ENCODE data around the gene ZNF365. TPM values are rescaled to one million over a fixed set of nuclear protein-coding genes. Genes with fewer than 3 reads are reported as not detected.

ZNF365 gene
- total RNA-seq, 1 experiment from 2014 or later = not detected

GRCh38 chr10:62335326-62335725 lies 38.8 kb upstream of the ZNF365 start:
- Histone ChIP-seq H3K4me1 (ENCODE audit: low read length) (no peaks in the 10 kb centered on the region), H3K9me2 (replicated peaks; ENCODE audit: insufficient read depth, low read length) (no peaks in the 10 kb centered on the region; the same call in 1 of the 2 replicates), H3K36me3 (ENCODE audit: insufficient read depth, low read length) (no peaks in the 10 kb centered on the region), H4K20me1 (ENCODE audit: insufficient read depth, low read depth, low read length) (no peaks in the 10 kb centered on the region), H3K9ac (ENCODE audit: low read length) (no peak overlapping the region), H3K4me2 (ENCODE audit: low read depth, low read length, poor library complexity, severe bottlenecking) (no peak overlapping the region), H3K9me3 (ENCODE audit: low read length) (no peaks in the 10 kb centered on the region), H2AFZ (ENCODE audit: low read length) (no peak overlapping the region), H3K4me3 (ENCODE audit: low read length) (no peak overlapping the region), H3K79me2 (ENCODE audit: low read length) (no peaks in the 10 kb centered on the region), H3K27ac (ENCODE audit: low read length) (no peak overlapping the region), H3K27me3 (ENCODE audit: low read length) (no peaks in the 10 kb centered on the region; the same call in 1 of the 2 replicates)
- no peak for DNase-seq

DNA sequence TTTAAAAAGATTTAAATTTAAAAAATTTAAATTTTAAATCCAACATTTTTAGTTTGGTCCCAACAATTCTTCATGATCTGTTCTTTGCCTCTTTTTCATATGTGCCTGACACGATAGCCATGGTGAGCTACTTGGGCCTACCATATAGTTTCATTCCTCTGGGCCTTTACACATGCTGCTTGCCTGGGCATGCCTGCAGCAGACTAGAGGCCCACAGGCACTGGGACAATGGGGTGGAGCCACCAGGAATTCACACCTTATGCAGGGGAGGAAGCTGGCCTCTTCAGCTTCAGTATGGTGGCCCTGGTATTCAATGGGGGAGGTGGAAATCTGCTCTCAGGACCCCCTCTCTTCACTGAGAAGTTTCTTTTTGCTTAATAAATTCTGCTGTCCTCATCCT lies 37.8 kb upstream of the ZNF365 start:
- Histone ChIP-seq H3K4me3 (ENCODE audit: low read length) (no peak overlapping the region), H3K4me2 (ENCODE audit: low read depth, low read length, poor library complexity, severe bottlenecking) (no peak overlapping the region), H3K9ac (ENCODE audit: low read length) (no peak overlapping the region), H2AFZ (ENCODE audit: low read length) (no peak overlapping the region), H4K20me1 (ENCODE audit: insufficient read depth, low read depth, low read length) (no peaks in the 10 kb centered on the region), H3K79me2 (ENCODE audit: low read length) (no peaks in the 10 kb centered on the region), H3K27me3 (ENCODE audit: low read length) (no peaks in the 10 kb centered on the region; the same call in 1 of the 2 replicates), H3K9me2 (replicated peaks; ENCODE audit: insufficient read depth, low read length) (no peaks in the 10 kb centered on the region; the same call in 1 of the 2 replicates), H3K9me3 (ENCODE audit: low read length) (no peaks in the 10 kb centered on the region), H3K27ac (ENCODE audit: low read length) (no peak overlapping the region), H3K36me3 (ENCODE audit: insufficient read depth, low read length) (no peaks in the 10 kb centered on the region), H3K4me1 (ENCODE audit: low read length) (no peaks in the 10 kb centered on the region)
- DNase-seq = no peak

GRCh38 chr10:62341419-62341818 lies 32.8 kb upstream of the ZNF365 start:
- Histone ChIP-seq H3K9me2 (replicated peaks; ENCODE audit: insufficient read depth, low read length) (no peaks in the 10 kb centered on the region; the same call in 1 of the 2 replicates), H3K79me2 (ENCODE audit: low read length) (no peaks in the 10 kb centered on the region), H3K9me3 (ENCODE audit: low read length) (peaks cover 9% of the 10 kb centered on the region; the same call in 1 of the 2 replicates), H4K20me1 (ENCODE audit: insufficient read depth, low read depth, low read length) (no peaks in the 10 kb centered on the region), H3K4me3 (ENCODE audit: low read length) (no peak overlapping the region), H3K4me1 (ENCODE audit: low read length) (no peaks in the 10 kb centered on the region), H3K27ac (ENCODE audit: low read length) (no peak overlapping the region), H3K9ac (ENCODE audit: low read length) (no peak overlapping the region), H3K36me3 (ENCODE audit: insufficient read depth, low read length) (no peaks in the 10 kb centered on the region), H3K4me2 (ENCODE audit: low read depth, low read length, poor library complexity, severe bottlenecking) (no peak overlapping the region), H2AFZ (ENCODE audit: low read length) (no peak overlapping the region), H3K27me3 (ENCODE audit: low read length) (no peaks in the 10 kb centered on the region)
- DNase-seq = no peak

DNA sequence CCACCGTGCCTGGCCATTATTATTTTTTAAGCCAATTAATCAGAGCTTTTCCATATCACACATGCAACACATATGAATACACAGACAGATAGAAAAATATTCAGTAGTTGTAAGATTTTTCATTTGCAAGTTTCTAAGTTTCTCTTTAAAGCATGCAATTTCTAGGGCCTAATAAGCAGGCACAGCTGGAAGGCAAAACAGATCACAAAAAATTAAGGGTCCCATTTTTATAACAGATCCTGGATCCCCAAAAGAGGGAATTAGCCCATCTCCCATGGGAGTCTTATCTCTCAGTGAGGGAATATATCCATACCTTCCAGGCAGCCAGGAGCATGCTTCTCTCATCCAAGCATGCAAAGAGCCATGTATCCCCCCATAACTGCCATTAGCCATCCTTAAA lies 31.2 kb upstream of the ZNF365 start:
- H3K4me2 ChIP-seq (ENCODE audit: low read depth, low read length, poor library complexity, severe bottlenecking) = no peak overlapping the region
- no peak overlapping the region for H3K27ac ChIP-seq (ENCODE audit: low read length)
- no peaks in the 10 kb centered on the region for H3K79me2 ChIP-seq (ENCODE audit: low read length)
- no peaks in the 10 kb centered on the region; the same call in 1 of the 2 replicates for H3K9me2 ChIP-seq (replicated peaks; ENCODE audit: insufficient read depth, low read length)
- no peaks in the 10 kb centered on the region for H4K20me1 ChIP-seq (ENCODE audit: insufficient read depth, low read depth, low read length)
- DNase-seq = no peak
- H3K9ac ChIP-seq (ENCODE audit: low read length) = no peak overlapping the region
- no peak overlapping the region for H2AFZ ChIP-seq (ENCODE audit: low read length)
- H3K4me3 ChIP-seq (ENCODE audit: low read length) = no peak overlapping the region
- H3K27me3 ChIP-seq (ENCODE audit: low read length) = no peaks in the 10 kb centered on the region; the same call in 1 of the 2 replicates
- no peaks in the 10 kb centered on the region for H3K36me3 ChIP-seq (ENCODE audit: insufficient read depth, low read length)
- H3K4me1 ChIP-seq (ENCODE audit: low read length) = no peaks in the 10 kb centered on the region
- H3K9me3 ChIP-seq (ENCODE audit: low read length) = peaks cover 16% of the 10 kb centered on the region

DNA sequence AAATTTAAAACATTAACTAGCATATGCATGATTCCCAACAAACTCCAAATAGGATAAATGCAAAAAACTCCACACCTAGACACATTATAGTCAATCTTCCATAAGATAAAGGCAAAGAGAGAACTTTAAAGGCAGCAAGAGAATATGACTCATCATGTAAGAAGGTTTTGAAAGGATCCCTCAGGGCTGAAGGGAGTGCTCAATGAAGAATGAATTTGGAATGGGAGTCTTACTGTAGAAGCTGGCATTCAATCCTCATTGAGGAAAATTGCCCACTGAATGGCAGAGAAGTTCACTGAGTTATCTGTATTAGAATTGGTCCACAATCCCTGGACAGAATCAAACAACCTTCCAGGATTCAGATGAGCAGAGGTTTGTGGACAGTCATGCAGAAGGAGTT lies 26.1 kb upstream of the ZNF365 start:
- H3K9me2 ChIP-seq (replicated peaks; ENCODE audit: insufficient read depth, low read length) = no peaks in the 10 kb centered on the region
- no peaks in the 10 kb centered on the region; the same call in 1 of the 2 replicates for H3K27me3 ChIP-seq (ENCODE audit: low read length)
- no peak for DNase-seq
- H3K4me2 ChIP-seq (ENCODE audit: low read depth, low read length, poor library complexity, severe bottlenecking) = no peak overlapping the region
- no peaks in the 10 kb centered on the region for H4K20me1 ChIP-seq (ENCODE audit: insufficient read depth, low read depth, low read length)
- no peaks in the 10 kb centered on the region for H3K79me2 ChIP-seq (ENCODE audit: low read length)
- H3K27ac ChIP-seq (ENCODE audit: low read length) = no peak overlapping the region
- H3K4me3 ChIP-seq (ENCODE audit: low read length) = no peak overlapping the region
- H3K9me3 ChIP-seq (ENCODE audit: low read length) = peaks cover 15% of the 10 kb centered on the region
- H3K9ac ChIP-seq (ENCODE audit: low read length) = no peak overlapping the region
- no peaks in the 10 kb centered on the region for H3K4me1 ChIP-seq (ENCODE audit: low read length)
- no peaks in the 10 kb centered on the region for H3K36me3 ChIP-seq (ENCODE audit: insufficient read depth, low read length)
- H2AFZ ChIP-seq (ENCODE audit: low read length) = no peak overlapping the region

DNA sequence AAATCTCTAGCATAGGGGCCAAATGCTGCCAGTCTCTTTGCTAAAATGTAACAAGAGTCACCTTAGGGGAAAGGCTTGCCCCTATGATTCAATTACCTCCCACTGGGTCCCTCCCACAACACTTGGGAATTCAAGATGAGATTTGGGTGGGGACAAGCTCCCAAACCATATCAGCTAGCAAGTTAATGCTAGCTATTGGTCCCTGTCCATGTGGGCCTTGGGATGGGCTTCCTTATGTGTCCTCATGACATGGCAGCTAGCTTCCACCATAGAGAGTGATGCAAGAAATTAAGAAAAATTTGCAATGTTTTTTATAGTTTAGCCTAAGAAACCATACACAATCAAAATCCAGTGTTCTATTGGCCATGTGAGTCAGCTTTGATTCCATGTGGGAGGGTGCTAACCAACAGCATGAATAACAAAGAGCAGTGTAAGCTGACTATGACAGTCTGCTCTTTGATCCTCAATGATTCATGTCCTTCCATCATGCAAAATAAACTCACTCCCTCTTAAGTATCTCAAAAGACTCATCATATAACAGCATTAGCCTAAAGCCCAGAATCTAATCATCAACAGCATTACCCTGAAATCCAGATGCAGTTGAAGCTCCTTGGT lies 21.7 kb upstream of the ZNF365 start:
- no peaks in the 10 kb centered on the region for H3K9me2 ChIP-seq (replicated peaks; ENCODE audit: insufficient read depth, low read length)
- no peaks in the 10 kb centered on the region for H4K20me1 ChIP-seq (ENCODE audit: insufficient read depth, low read depth, low read length)
- no peak for DNase-seq
- no peaks in the 10 kb centered on the region; the same call in 1 of the 2 replicates for H3K27me3 ChIP-seq (ENCODE audit: low read length)
- no peaks in the 10 kb centered on the region for H3K79me2 ChIP-seq (ENCODE audit: low read length)
- H3K27ac ChIP-seq (ENCODE audit: low read length) = no peak overlapping the region
- no peak overlapping the region for H3K4me3 ChIP-seq (ENCODE audit: low read length)
- H3K4me2 ChIP-seq (ENCODE audit: low read depth, low read length, poor library complexity, severe bottlenecking) = no peak overlapping the region
- no peaks in the 10 kb centered on the region for H3K4me1 ChIP-seq (ENCODE audit: low read length)
- H3K9ac ChIP-seq (ENCODE audit: low read length) = no peak overlapping the region
- no peaks in the 10 kb centered on the region for H3K36me3 ChIP-seq (ENCODE audit: insufficient read depth, low read length)
- H3K9me3 ChIP-seq (ENCODE audit: low read length) = peaks cover 6% of the 10 kb centered on the region; the same call in 1 of the 2 replicates
- H2AFZ ChIP-seq (ENCODE audit: low read length) = no peak overlapping the region

- no peak overlapping the region for H3K4me2 ChIP-seq (ENCODE audit: low read depth, low read length, poor library complexity, severe bottlenecking)
- no peaks in the 10 kb centered on the region for H3K79me2 ChIP-seq (ENCODE audit: low read length)
- H3K4me1 ChIP-seq (ENCODE audit: low read length) = no peaks in the 10 kb centered on the region
Measured at GRCh38 chr10:62354916-62355315, 19.3 kb upstream of the ZNF365 start.

DNA sequence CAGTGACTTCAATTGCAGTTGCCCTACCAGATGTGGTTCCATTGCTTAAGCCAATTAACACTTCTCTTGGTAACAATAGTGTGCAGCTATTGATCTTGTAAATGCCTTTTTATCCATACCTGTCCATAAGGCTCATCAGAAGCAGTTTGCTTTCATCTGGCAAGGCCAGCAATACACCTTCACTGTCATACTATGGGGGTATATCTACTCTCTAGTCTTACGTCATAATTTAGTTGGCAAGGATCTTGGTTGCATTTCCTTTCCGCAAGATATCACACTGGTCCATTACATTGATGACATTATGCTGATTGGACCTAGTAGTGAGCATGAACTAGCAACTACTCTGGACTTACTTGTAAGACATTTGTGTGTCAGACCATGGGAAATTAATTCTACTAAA lies 17.7 kb upstream of the ZNF365 start:
- H3K27ac ChIP-seq (ENCODE audit: low read length) = no peak overlapping the region
- H3K9ac ChIP-seq (ENCODE audit: low read length) = no peak overlapping the region
- no peaks in the 10 kb centered on the region for H3K4me1 ChIP-seq (ENCODE audit: low read length)

More at GRCh38 chr10:62354916-62355315, 19.3 kb upstream of the ZNF365 start:
- Histone ChIP-seq H2AFZ (ENCODE audit: low read length) (no peak overlapping the region), H3K9ac (ENCODE audit: low read length) (no peak overlapping the region), H3K9me3 (ENCODE audit: low read length) (no peaks in the 10 kb centered on the region), H3K9me2 (replicated peaks; ENCODE audit: insufficient read depth, low read length) (no peaks in the 10 kb centered on the region), H3K36me3 (ENCODE audit: insufficient read depth, low read length) (no peaks in the 10 kb centered on the region), H3K27ac (ENCODE audit: low read length) (no peak overlapping the region), H3K4me3 (ENCODE audit: low read length) (no peak overlapping the region), H4K20me1 (ENCODE audit: insufficient read depth, low read depth, low read length) (no peaks in the 10 kb centered on the region), H3K27me3 (ENCODE audit: low read length) (no peaks in the 10 kb centered on the region)
- no peak for DNase-seq

More for the DNA sequence above, 17.7 kb upstream of the ZNF365 start:
- Histone ChIP-seq H4K20me1 (ENCODE audit: insufficient read depth, low read depth, low read length) (no peaks in the 10 kb centered on the region), H3K9me2 (replicated peaks; ENCODE audit: insufficient read depth, low read length) (no peaks in the 10 kb centered on the region), H3K27me3 (ENCODE audit: low read length) (no peaks in the 10 kb centered on the region), H3K9me3 (ENCODE audit: low read length) (no peaks in the 10 kb centered on the region), H3K4me2 (ENCODE audit: low read depth, low read length, poor library complexity, severe bottlenecking) (no peak overlapping the region), H2AFZ (ENCODE audit: low read length) (no peak overlapping the region), H3K36me3 (ENCODE audit: insufficient read depth, low read length) (no peaks in the 10 kb centered on the region), H3K79me2 (ENCODE audit: low read length) (no peaks in the 10 kb centered on the region), H3K4me3 (ENCODE audit: low read length) (no peak overlapping the region)
- DNase-seq = no peak

Data from Karpas-422 (cell line).